ENCODE measurements around the gene NWD2. TPM values are rescaled to one million over a fixed set of nuclear protein-coding genes. Genes with fewer than 3 reads are reported as not detected.

Gene NWD2
- polyA plus RNA-seq, 1 donor, result 0.64 TPM

- H3K4me1 ChIP-seq (ENCODE audit: control insufficient read depth, insufficient read depth, low read length), result peaks cover 46% of the 10 kb centered on the region
- no peak overlapping the region for H3K4me3 ChIP-seq (ENCODE audit: low read length)
- DNase-seq, result peak in 1 of 2 donors; percentile 62
- WGBS (ENCODE audit: insufficient coverage, low lambda C conversion rate), result 59% methylated on average over 4 of the region's 8 CpGs
- H3K36me3 ChIP-seq (ENCODE audit: control insufficient read depth, insufficient read depth, low read length), result no peaks in the 10 kb centered on the region
- H3K9me3 ChIP-seq (ENCODE audit: control insufficient read depth, low read depth, low read length), result no peaks in the 10 kb centered on the region
- peak overlapping the region; percentile 93 for H3K27ac ChIP-seq (ENCODE audit: low read length)
- H3K27me3 ChIP-seq (ENCODE audit: control insufficient read depth, insufficient read depth, low read length), result no peaks in the 10 kb centered on the region
Measured at GRCh38 chr4:37438564-37439279, 194.2 kb downstream of the NWD2 start.

GRCh38 chr4:37439809-37440474, 195.4 kb downstream of the NWD2 start:
- Histone ChIP-seq H3K27ac (ENCODE audit: low read length) (peak overlapping the region; percentile 93), H3K9me3 (ENCODE audit: control insufficient read depth, low read depth, low read length) (no peaks in the 10 kb centered on the region), H3K27me3 (ENCODE audit: control insufficient read depth, insufficient read depth, low read length) (no peaks in the 10 kb centered on the region), H3K4me3 (ENCODE audit: low read length) (no peak overlapping the region), H3K36me3 (ENCODE audit: control insufficient read depth, insufficient read depth, low read length) (no peaks in the 10 kb centered on the region), H3K4me1 (ENCODE audit: control insufficient read depth, insufficient read depth, low read length) (peaks cover 49% of the 10 kb centered on the region)
- peak in 1 of 2 donors; percentile 66 for DNase-seq
- no CpG with 5 or more reads among the region's 5 CpGs for WGBS (ENCODE audit: insufficient coverage, low lambda C conversion rate)

- H3K4me1 ChIP-seq (ENCODE audit: control insufficient read depth, insufficient read depth, low read length), result peaks cover 49% of the 10 kb centered on the region
- no peak overlapping the region for H3K4me3 ChIP-seq (ENCODE audit: low read length)
- H3K27ac ChIP-seq (ENCODE audit: low read length), result peak overlapping the region; percentile 93
- H3K27me3 ChIP-seq (ENCODE audit: control insufficient read depth, insufficient read depth, low read length), result no peaks in the 10 kb centered on the region
- 82% methylated on average over 2 of the region's 2 CpGs for WGBS (ENCODE audit: insufficient coverage, low lambda C conversion rate)
- H3K9me3 ChIP-seq (ENCODE audit: control insufficient read depth, low read depth, low read length), result no peaks in the 10 kb centered on the region
- H3K36me3 ChIP-seq (ENCODE audit: control insufficient read depth, insufficient read depth, low read length), result no peaks in the 10 kb centered on the region
- DNase-seq, result no peak
Measured at GRCh38 chr4:37440501-37440900, 196.0 kb downstream of the NWD2 start.

GRCh38 chr4:37441231-37442061, 196.9 kb downstream of the NWD2 start:
- peaks cover 49% of the 10 kb centered on the region for H3K4me1 ChIP-seq (ENCODE audit: control insufficient read depth, insufficient read depth, low read length)
- no CpG with 5 or more reads among the region's 9 CpGs for WGBS (ENCODE audit: insufficient coverage, low lambda C conversion rate)
- H3K9me3 ChIP-seq (ENCODE audit: control insufficient read depth, low read depth, low read length), result no peaks in the 10 kb centered on the region
- DNase-seq, result peak; percentile 89 to 92
- H3K36me3 ChIP-seq (ENCODE audit: control insufficient read depth, insufficient read depth, low read length), result no peaks in the 10 kb centered on the region
- H3K27me3 ChIP-seq (ENCODE audit: control insufficient read depth, insufficient read depth, low read length), result no peaks in the 10 kb centered on the region
- H3K27ac ChIP-seq (ENCODE audit: low read length), result peak overlapping the region; percentile 93
- no peak overlapping the region for H3K4me3 ChIP-seq (ENCODE audit: low read length)

- Histone ChIP-seq H3K4me1 (ENCODE audit: control insufficient read depth, insufficient read depth, low read length) (peaks cover 48% of the 10 kb centered on the region), H3K27me3 (ENCODE audit: control insufficient read depth, insufficient read depth, low read length) (no peaks in the 10 kb centered on the region), H3K9me3 (ENCODE audit: control insufficient read depth, low read depth, low read length) (no peaks in the 10 kb centered on the region), H3K4me3 (ENCODE audit: low read length) (no peak overlapping the region), H3K36me3 (ENCODE audit: control insufficient read depth, insufficient read depth, low read length) (no peaks in the 10 kb centered on the region), H3K27ac (ENCODE audit: low read length) (peak overlapping the region; percentile 93)
- WGBS (ENCODE audit: insufficient coverage, low lambda C conversion rate), result 0% methylated on average over 1 of the region's 1 CpG
- DNase-seq, result no peak
Measured at GRCh38 chr4:37442062-37442323, 197.4 kb downstream of the NWD2 start.

- Histone ChIP-seq H3K27me3 (ENCODE audit: control insufficient read depth, insufficient read depth, low read length) (no peaks in the 10 kb centered on the region), H3K36me3 (ENCODE audit: control insufficient read depth, insufficient read depth, low read length) (no peaks in the 10 kb centered on the region), H3K9me3 (ENCODE audit: control insufficient read depth, low read depth, low read length) (no peaks in the 10 kb centered on the region), H3K4me3 (ENCODE audit: low read length) (no peak overlapping the region), H3K27ac (ENCODE audit: low read length) (peak overlapping the region; percentile 93), H3K4me1 (ENCODE audit: control insufficient read depth, insufficient read depth, low read length) (peaks cover 43% of the 10 kb centered on the region)
- WGBS (ENCODE audit: insufficient coverage, low lambda C conversion rate), result 0% methylated on average over 2 of the region's 4 CpGs
- DNase-seq, result peak in 1 of 2 donors; percentile 64
Measured at GRCh38 chr4:37443137-37443536, 198.6 kb downstream of the NWD2 start.

GRCh38 chr4:37445023-37445422, 200.5 kb downstream of the NWD2 start:
- H3K4me1 ChIP-seq (ENCODE audit: control insufficient read depth, insufficient read depth, low read length), result peaks cover 33% of the 10 kb centered on the region
- no CpG with 5 or more reads among the region's 9 CpGs for WGBS (ENCODE audit: insufficient coverage, low lambda C conversion rate)
- no peak overlapping the region for H3K4me3 ChIP-seq (ENCODE audit: low read length)
- DNase-seq, result no peak
- H3K27ac ChIP-seq (ENCODE audit: low read length), result no peak overlapping the region
- no peaks in the 10 kb centered on the region for H3K36me3 ChIP-seq (ENCODE audit: control insufficient read depth, insufficient read depth, low read length)
- no peaks in the 10 kb centered on the region for H3K9me3 ChIP-seq (ENCODE audit: control insufficient read depth, low read depth, low read length)
- H3K27me3 ChIP-seq (ENCODE audit: control insufficient read depth, insufficient read depth, low read length), result no peaks in the 10 kb centered on the region

GRCh38 chr4:37446016-37446415, 201.5 kb downstream of the NWD2 start:
- no peak for DNase-seq
- Histone ChIP-seq H3K9me3 (ENCODE audit: control insufficient read depth, low read depth, low read length) (no peaks in the 10 kb centered on the region), H3K27me3 (ENCODE audit: control insufficient read depth, insufficient read depth, low read length) (no peaks in the 10 kb centered on the region), H3K4me1 (ENCODE audit: control insufficient read depth, insufficient read depth, low read length) (peaks cover 23% of the 10 kb centered on the region), H3K4me3 (ENCODE audit: low read length) (no peak overlapping the region), H3K27ac (ENCODE audit: low read length) (no peak overlapping the region), H3K36me3 (ENCODE audit: control insufficient read depth, insufficient read depth, low read length) (no peaks in the 10 kb centered on the region)
- no CpG with 5 or more reads among the region's 8 CpGs for WGBS (ENCODE audit: insufficient coverage, low lambda C conversion rate)

- H3K36me3 ChIP-seq (ENCODE audit: control insufficient read depth, insufficient read depth, low read length), result no peaks in the 10 kb centered on the region
- WGBS (ENCODE audit: insufficient coverage, low lambda C conversion rate), result 60% methylated on average over 1 of the region's 3 CpGs
- peaks cover 10% of the 10 kb centered on the region for H3K4me1 ChIP-seq (ENCODE audit: control insufficient read depth, insufficient read depth, low read length)
- no peak for DNase-seq
- no peak overlapping the region for H3K27ac ChIP-seq (ENCODE audit: low read length)
- H3K27me3 ChIP-seq (ENCODE audit: control insufficient read depth, insufficient read depth, low read length), result no peaks in the 10 kb centered on the region
- no peak overlapping the region for H3K4me3 ChIP-seq (ENCODE audit: low read length)
- no peaks in the 10 kb centered on the region for H3K9me3 ChIP-seq (ENCODE audit: control insufficient read depth, low read depth, low read length)
Measured at GRCh38 chr4:37447886-37448285, 203.3 kb downstream of the NWD2 start.

GRCh38 chr4:37450309-37450708, 205.8 kb downstream of the NWD2 start:
- WGBS (ENCODE audit: insufficient coverage, low lambda C conversion rate), result no CpG with 5 or more reads among the region's 2 CpGs
- H3K27ac ChIP-seq (ENCODE audit: low read length), result no peak overlapping the region
- H3K36me3 ChIP-seq (ENCODE audit: control insufficient read depth, insufficient read depth, low read length), result no peaks in the 10 kb centered on the region
- H3K27me3 ChIP-seq (ENCODE audit: control insufficient read depth, insufficient read depth, low read length), result no peaks in the 10 kb centered on the region
- no peak overlapping the region for H3K4me3 ChIP-seq (ENCODE audit: low read length)
- H3K9me3 ChIP-seq (ENCODE audit: control insufficient read depth, low read depth, low read length), result no peaks in the 10 kb centered on the region
- no peaks in the 10 kb centered on the region for H3K4me1 ChIP-seq (ENCODE audit: control insufficient read depth, insufficient read depth, low read length)
- no peak for DNase-seq

All from large intestine (tissue), 3 donors.